ENCODE data around the gene RPP21. TPM values are rescaled to one million over a fixed set of nuclear protein-coding genes. Genes with fewer than 3 reads are reported as not detected.
A peak's percentile ranks its signal among the peaks of the same experiment; 100 is the strongest.

Gene RPP21
- total RNA-seq, 4 donors from 2014 or later: 71.4 to 106 (median 91.1) TPM

GRCh38 chr6:30352550-30352949 is 7.6 kb downstream of the RPP21 start:
- DNase-seq (ENCODE audit: low spot score in 2 of 2): no peak
- Histone ChIP-seq H3K36me3 (peaks cover under 1% of the 10 kb centered on the region), H3K9me3 (no peaks in the 10 kb centered on the region), H3K4me1 (peaks cover under 1% of the 10 kb centered on the region), H3K4me3 (no peak overlapping the region), H3K27ac (no peak overlapping the region), H3K27me3 (peaks cover 32% of the 10 kb centered on the region)
- 92% methylated on average over 2 of the region's 2 CpGs for WGBS
- TF ChIP-seq POLR2A (IDR thresholded peaks at IDR 0.05) (no peak), POLR2AphosphoS5 (IDR thresholded peaks at IDR 0.05) (no peak)

GRCh38 chr6:30355281-30355680 is 10.3 kb downstream of the RPP21 start:
- TF ChIP-seq EP300 (IDR thresholded peaks at IDR 0.05): no peak
- no peak for TF ChIP-seq CTCF (IDR thresholded peaks at IDR 0.05)
- TF ChIP-seq POLR2AphosphoS5 (IDR thresholded peaks at IDR 0.05): no peak
- TF ChIP-seq POLR2A (IDR thresholded peaks at IDR 0.05): no peak
- Histone ChIP-seq H3K36me3 (no peaks in the 10 kb centered on the region), H3K4me3 (no peak overlapping the region), H3K27ac (no peak overlapping the region), H3K4me1 (peaks cover 8% of the 10 kb centered on the region), H3K27me3 (peaks cover 60% of the 10 kb centered on the region), H3K9me3 (no peaks in the 10 kb centered on the region)
- WGBS: 64% methylated on average over 4 of the region's 4 CpGs
- DNase-seq (ENCODE audit: low spot score in 2 of 2): no peak

GRCh38 chr6:30356536-30356935 is 11.6 kb downstream of the RPP21 start:
- TF ChIP-seq POLR2AphosphoS5 (IDR thresholded peaks at IDR 0.05) (no peak), POLR2A (IDR thresholded peaks at IDR 0.05) (no peak), CTCF (IDR thresholded peaks at IDR 0.05) (no peak), EP300 (IDR thresholded peaks at IDR 0.05) (no peak)
- DNase-seq (ENCODE audit: low spot score in 2 of 2): no peak
- H3K4me1 ChIP-seq: peaks cover 8% of the 10 kb centered on the region
- H3K27ac ChIP-seq: no peak overlapping the region
- no peaks in the 10 kb centered on the region for H3K9me3 ChIP-seq
- 63% methylated on average over 1 of the region's 1 CpG for WGBS
- H3K36me3 ChIP-seq: no peaks in the 10 kb centered on the region
- no peak overlapping the region for H3K4me3 ChIP-seq
- peaks cover 64% of the 10 kb centered on the region for H3K27me3 ChIP-seq

GRCh38 chr6:30357678-30358540 is 13.0 kb downstream of the RPP21 start:
- TF ChIP-seq CTCF (IDR thresholded peaks at IDR 0.05): peak; percentile 22 to 70
- no peak for TF ChIP-seq EP300 (IDR thresholded peaks at IDR 0.05)
- peaks cover 8% of the 10 kb centered on the region for H3K4me1 ChIP-seq
- H3K36me3 ChIP-seq: no peaks in the 10 kb centered on the region
- H3K27ac ChIP-seq: no peak overlapping the region
- peaks cover 77% of the 10 kb centered on the region for H3K27me3 ChIP-seq
- peaks cover 4% of the 10 kb centered on the region for H3K9me3 ChIP-seq
- no peak for DNase-seq (ENCODE audit: low spot score in 2 of 2)
- peak overlapping the region; percentile 23 for H3K4me3 ChIP-seq
- WGBS: 8% methylated on average over 40 of the region's 40 CpGs

GRCh38 chr6:30359276-30359675 is 14.3 kb downstream of the RPP21 start:
- Histone ChIP-seq H3K27me3 (peaks cover 79% of the 10 kb centered on the region), H3K36me3 (no peaks in the 10 kb centered on the region), H3K27ac (no peak overlapping the region), H3K4me3 (no peak overlapping the region), H3K4me1 (peaks cover 8% of the 10 kb centered on the region), H3K9me3 (peaks cover 4% of the 10 kb centered on the region)
- WGBS: 72% methylated on average over 5 of the region's 5 CpGs
- TF ChIP-seq POLR2A (IDR thresholded peaks at IDR 0.05) (no peak), POLR2AphosphoS5 (IDR thresholded peaks at IDR 0.05) (no peak), CTCF (IDR thresholded peaks at IDR 0.05) (no peak), EP300 (IDR thresholded peaks at IDR 0.05) (no peak)
- no peak for DNase-seq (ENCODE audit: low spot score in 2 of 2)
